Hepatocyte (in vitro differentiated cells): ENCODE measurements around the gene NCBP2. TPM values are rescaled to one million over a fixed set of nuclear protein-coding genes. Genes with fewer than 3 reads are reported as not detected.

ENCODE experiments used
- DNase-seq: peaks from one replicate; pipeline ENCODE4 v3.0.0-alpha.2; 2016; ENCODE audit warnings: low spot score
- H2AFZ ChIP-seq: fragments of 200-600 bp; sonication (generic); 2 replicates; pipeline ENCODE4 v1.6.0; 2016; ENCODE audit warnings: antibody characterized with exemption, mild to moderate bottlenecking
- H3K27ac ChIP-seq: fragments of 200-600 bp; sonication (generic); 2 replicates; pipeline ENCODE4 v1.5.1; 2016; ENCODE audit warnings: mild to moderate bottlenecking
- H3K27me3 ChIP-seq: fragments of 200-600 bp; sonication (generic); 2 replicates; pipeline ENCODE4 v1.6.1; 2016
- H3K36me3 ChIP-seq: fragments of 200-600 bp; sonication (generic); replicated peaks from 2 replicates; pipeline ENCODE4 v1.5.1; 2016; ENCODE audit warnings: low read depth; ENCODE audit not compliant: insufficient read depth
- H3K4me1 ChIP-seq: fragments of 200-600 bp; sonication (generic); 2 replicates; pipeline ENCODE4 v1.5.1; 2016; ENCODE audit warnings: mild to moderate bottlenecking, moderate library complexity; ENCODE audit not compliant: insufficient read depth
- H3K4me2 ChIP-seq: fragments of 200-600 bp; sonication (generic); 2 replicates; pipeline ENCODE4 v1.6.0; 2016
- H3K4me3 ChIP-seq: fragments of 200-600 bp; sonication (generic); 2 replicates; pipeline ENCODE4 v1.5.1; 2016; ENCODE audit warnings: mild to moderate bottlenecking
- H3K79me2 ChIP-seq: fragments of 200-600 bp; sonication (generic); 2 replicates; pipeline ENCODE4 v1.6.0; 2017; ENCODE audit warnings: mild to moderate bottlenecking
- H3K9me2 ChIP-seq: fragments of 200-600 bp; sonication (generic); replicated peaks from 2 replicates; pipeline ENCODE4 v1.6.0; 2017; ENCODE audit warnings: mild to moderate bottlenecking; ENCODE audit not compliant: insufficient read depth
- H3K9me3 ChIP-seq: fragments of 200-600 bp; sonication (generic); 2 replicates; pipeline ENCODE4 v1.5.1; 2016; ENCODE audit warnings: low read depth, mild to moderate bottlenecking
- H4K20me1 ChIP-seq: fragments of 200-600 bp; sonication (generic); 2 replicates; pipeline ENCODE4 v1.6.0; 2016; ENCODE audit warnings: mild to moderate bottlenecking; ENCODE audit not compliant: insufficient read depth, poor library complexity, severe bottlenecking
- EZH2 ChIP-seq: fragments of 200-600 bp; sonication (generic); IDR thresholded peaks from 2 replicates; pipeline ENCODE4 v1.6.1; 2016; ENCODE audit warnings: antibody characterized with exemption, mild to moderate bottlenecking, borderline replicate concordance
- EZH2phosphoT487 ChIP-seq: fragments of 200-600 bp; sonication (generic); IDR thresholded peaks from one replicate; pipeline ENCODE4 v1.6.1; 2018; ENCODE audit warnings: antibody characterized with exemption, mild to moderate bottlenecking, low read depth, moderate library complexity; ENCODE audit not compliant: unreplicated experiment, severe bottlenecking
- WGBS: methylation state at CpG from one replicate; pipeline ENCODE4 v1.1.6; 2016; ENCODE audit warnings: low lambda C conversion rate; ENCODE audit errors: missing lambda C conversion rate; 5-methylcytosine and 5-hydroxymethylcytosine counted together
- polyA plus RNA-seq: library from polyadenylated mRNA; unstranded; fragments of >200 nt; fragmentation: Nextera tagmentation; extraction: Ambion mirVana; gene quantifications from 2 replicates; pipeline ENCODE4 v1.2.1, GENCODE V29; 2016
- total RNA-seq: library from RNA; depleted of rRNA; stranded (reverse); fragments of >200 nt; gene quantifications from 2 replicates; pipeline ENCODE4 v1.2.3, GENCODE V29; 2014
- TF ChIP-seq, protein P1 (sequence below): fragments of 200-600 bp; sonication (generic); IDR thresholded peaks from 2 replicates; pipeline ENCODE4 v1.5.1; 2016; ENCODE audit warnings: antibody characterized with exemption, mild to moderate bottlenecking; ENCODE audit not compliant: poor library complexity

NCBP2 gene
- total and polyA plus RNA-seq, 2 experiments from 2014 or later = 78.3 to 101 TPM

DNA sequence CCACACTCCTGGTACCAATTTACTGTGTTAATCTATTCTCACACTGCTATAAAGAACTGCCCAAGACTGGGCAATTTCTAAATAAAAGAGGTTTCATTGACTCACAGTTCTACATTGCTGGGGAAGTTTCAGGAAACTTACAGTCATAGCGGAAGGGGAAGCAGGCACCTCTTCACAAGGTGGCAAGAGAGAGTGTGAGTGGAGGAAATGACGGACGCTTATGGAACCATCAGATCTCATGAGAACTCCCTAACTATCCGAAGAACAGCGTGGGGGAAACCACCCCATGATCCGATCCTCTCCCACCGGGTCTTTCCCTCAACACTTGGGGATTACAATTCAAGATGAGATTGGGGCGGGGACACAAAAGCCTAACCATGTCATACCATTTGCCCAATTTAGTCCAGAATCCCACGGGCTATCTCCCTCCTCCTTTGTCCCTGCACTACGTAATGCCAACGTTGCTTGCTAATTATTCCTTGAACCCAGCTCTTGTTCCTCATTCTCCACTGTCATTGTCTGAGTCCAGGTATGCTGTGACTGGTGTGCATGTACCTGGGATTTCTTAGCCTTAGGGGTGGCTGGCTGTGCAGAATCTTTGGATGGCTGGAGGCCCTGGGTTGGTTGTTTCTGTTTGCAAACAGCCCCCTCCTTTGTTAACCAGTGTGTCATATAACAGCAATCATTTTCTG is 22.9 kb upstream of the NCBP2 start:
- Histone ChIP-seq H3K27me3 (peaks cover 4% of the 10 kb centered on the region), H3K4me2 (no peak overlapping the region), H3K9me2 (no peaks in the 10 kb centered on the region), H3K4me3 (no peak overlapping the region), H3K4me1 (peaks cover 28% of the 10 kb centered on the region), H4K20me1 (no peaks in the 10 kb centered on the region), H3K79me2 (peaks cover 25% of the 10 kb centered on the region), H3K9me3 (no peaks in the 10 kb centered on the region), H3K36me3 (no peaks in the 10 kb centered on the region), H2AFZ (no peak overlapping the region), H3K27ac (no peak overlapping the region)
- no peak for DNase-seq
- TF ChIP-seq EZH2phosphoT487 = no peak
- TF ChIP-seq, protein P1, sequence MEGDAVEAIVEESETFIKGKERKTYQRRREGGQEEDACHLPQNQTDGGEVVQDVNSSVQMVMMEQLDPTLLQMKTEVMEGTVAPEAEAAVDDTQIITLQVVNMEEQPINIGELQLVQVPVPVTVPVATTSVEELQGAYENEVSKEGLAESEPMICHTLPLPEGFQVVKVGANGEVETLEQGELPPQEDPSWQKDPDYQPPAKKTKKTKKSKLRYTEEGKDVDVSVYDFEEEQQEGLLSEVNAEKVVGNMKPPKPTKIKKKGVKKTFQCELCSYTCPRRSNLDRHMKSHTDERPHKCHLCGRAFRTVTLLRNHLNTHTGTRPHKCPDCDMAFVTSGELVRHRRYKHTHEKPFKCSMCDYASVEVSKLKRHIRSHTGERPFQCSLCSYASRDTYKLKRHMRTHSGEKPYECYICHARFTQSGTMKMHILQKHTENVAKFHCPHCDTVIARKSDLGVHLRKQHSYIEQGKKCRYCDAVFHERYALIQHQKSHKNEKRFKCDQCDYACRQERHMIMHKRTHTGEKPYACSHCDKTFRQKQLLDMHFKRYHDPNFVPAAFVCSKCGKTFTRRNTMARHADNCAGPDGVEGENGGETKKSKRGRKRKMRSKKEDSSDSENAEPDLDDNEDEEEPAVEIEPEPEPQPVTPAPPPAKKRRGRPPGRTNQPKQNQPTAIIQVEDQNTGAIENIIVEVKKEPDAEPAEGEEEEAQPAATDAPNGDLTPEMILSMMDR = no peak
- TF ChIP-seq EZH2 = no peak
- WGBS = 94% methylated on average over 11 of the region's 11 CpGs

DNA sequence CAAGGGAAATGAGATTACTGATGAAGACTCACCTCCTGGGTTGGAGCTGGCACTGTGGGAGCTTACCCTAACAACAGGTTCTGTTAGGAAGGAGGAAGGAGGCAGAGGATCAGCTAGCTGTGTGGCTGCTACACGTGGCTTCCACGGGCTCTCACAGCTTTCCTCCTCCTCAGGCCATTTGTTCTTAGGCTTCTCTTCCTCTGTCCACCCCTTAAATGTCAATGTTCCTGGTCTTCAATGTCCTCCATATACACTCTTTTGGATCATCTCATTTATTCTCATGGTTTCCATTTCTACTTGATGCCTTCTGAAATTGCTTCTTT is 21.3 kb upstream of the NCBP2 start:
- peaks cover 28% of the 10 kb centered on the region for H3K4me1 ChIP-seq
- 62% methylated on average over 2 of the region's 2 CpGs for WGBS
- H3K4me3 ChIP-seq = no peak overlapping the region
- TF ChIP-seq EZH2phosphoT487 = no peak
- no peak for TF ChIP-seq EZH2
- TF ChIP-seq, protein P1 = no peak
- H3K9me3 ChIP-seq = no peaks in the 10 kb centered on the region
- no peak overlapping the region for H3K4me2 ChIP-seq
- peaks cover 4% of the 10 kb centered on the region for H3K27me3 ChIP-seq
- peaks cover 25% of the 10 kb centered on the region for H3K79me2 ChIP-seq
- H2AFZ ChIP-seq = no peak overlapping the region
- no peaks in the 10 kb centered on the region for H3K9me2 ChIP-seq
- DNase-seq = no peak
- peak overlapping the region; percentile 91 for H3K27ac ChIP-seq
- no peaks in the 10 kb centered on the region for H3K36me3 ChIP-seq
- H4K20me1 ChIP-seq = no peaks in the 10 kb centered on the region

DNA sequence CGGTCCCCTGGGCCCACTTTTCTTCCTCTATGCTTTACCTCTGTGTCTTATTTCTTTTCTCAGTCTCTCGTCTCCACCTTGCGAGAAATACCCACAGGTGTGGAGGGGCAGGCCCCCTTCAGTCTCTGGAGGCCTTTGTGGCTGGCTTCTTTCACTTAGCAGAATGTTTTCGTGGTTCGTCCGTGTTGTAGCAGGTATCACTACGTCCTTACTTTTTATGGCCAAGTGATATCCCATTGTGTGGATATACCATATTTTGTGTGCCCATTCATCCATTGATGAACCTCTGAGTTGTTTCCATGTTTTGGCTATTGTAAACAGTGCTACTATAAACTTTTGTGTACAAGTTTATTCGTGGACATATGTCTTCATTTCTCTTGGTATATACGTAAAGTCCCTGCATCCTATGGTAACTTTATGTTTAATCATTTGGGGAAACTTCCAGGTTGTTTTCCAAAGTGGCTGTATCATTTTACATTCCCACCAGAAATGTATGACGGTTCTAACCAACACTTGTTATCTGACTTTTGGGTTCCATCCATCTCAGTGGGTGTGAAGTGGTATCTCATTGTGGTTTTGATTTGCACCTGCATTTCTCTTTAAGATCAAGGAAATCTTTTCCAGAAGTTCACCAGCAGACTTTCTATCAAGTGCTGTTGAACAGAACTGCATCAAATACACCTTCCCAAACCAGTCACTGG is 20.8 kb upstream of the NCBP2 start:
- peak overlapping the region; percentile 25 for H3K4me2 ChIP-seq

More for the DNA sequence above, 20.8 kb upstream of the NCBP2 start:
- H3K4me1 ChIP-seq = peaks cover 25% of the 10 kb centered on the region
- no peaks in the 10 kb centered on the region for H3K9me2 ChIP-seq
- H3K4me3 ChIP-seq = no peak overlapping the region
- H3K36me3 ChIP-seq = no peaks in the 10 kb centered on the region
- no peak overlapping the region for H2AFZ ChIP-seq
- TF ChIP-seq EZH2phosphoT487 (no peak), EZH2 (no peak)
- TF ChIP-seq, protein P1 = no peak
- H3K27ac ChIP-seq = peak overlapping the region; percentile 91
- peaks cover 4% of the 10 kb centered on the region for H3K27me3 ChIP-seq
- no peaks in the 10 kb centered on the region for H3K9me3 ChIP-seq
- peaks cover 21% of the 10 kb centered on the region for H3K79me2 ChIP-seq
- no peak for DNase-seq
- no peaks in the 10 kb centered on the region for H4K20me1 ChIP-seq
- 78% methylated on average over 10 of the region's 10 CpGs for WGBS
